K562 (cell line): ENCODE measurements around the gene C1QTNF8. TPM values are rescaled to one million over a fixed set of nuclear protein-coding genes. Genes with fewer than 3 reads are reported as not detected.

Experiments
- ATAC-seq: fragments of 200-7000 bp; cut with Tn5 transposase; 3 replicates; pipeline ENCODE4 v1.9.1; 2020; ENCODE audit warnings: moderate library complexity
- BruUV-seq: library from RNA; stranded (reverse); fragments of 400-500 nt; replicated peaks from 2 replicates; lab custom pipeline; 2021; lab: Mats Ljungman, UMichigan
- CTCF ChIA-PET: fragments of 300-600 bp; formaldehyde crosslinking; extraction: SDS; loops from one replicate; lab custom pipeline; 2021; ENCODE audit warnings: low intra/inter-chr PET ratio; lab: Yijun Ruan, JAX
- POLR2A ChIA-PET: fragments of 300-600, 350-650 bp; sonication (Branson Sonifier 250); formaldehyde crosslinking; extraction: SDS; loops from one replicate; lab custom pipeline; 2021; ENCODE audit warnings: antibody characterized with exemption, inconsistent platforms; lab: Yijun Ruan, JAX
- DNase-seq, 4 experiments: peaks; one replicate each; pipeline versions ENCODE4 v3.0.0 to v3.0.0-alpha.2; 2011 to 2018; ENCODE audit warnings: low spot score in 3 of 4, mixed read lengths in 3 of 4; ENCODE audit errors: extremely low read depth in 1 of 4
- FAIRE-seq: peaks from 2 replicates; lab custom pipeline; 2011; peaks lifted over from hg19 to GRCh38; lab: Jason Lieb, UNC
- H2AFZ ChIP-seq: 2 replicates; pipeline ENCODE4 v1.6.0; 2011; ENCODE audit warnings: low read depth, low read length, control low read depth, inconsistent platforms
- H3K27ac ChIP-seq: fragments of 200-600 bp; 3 replicates; pipeline ENCODE4 v1.8.0; 2011; ENCODE audit warnings: low read depth, mild to moderate bottlenecking, control low read depth, inconsistent platforms, low read length, moderate library complexity, mixed read lengths; ENCODE audit errors: extremely low read depth
- H3K27me3 ChIP-seq, 2 experiments: fragments of 300-600 bp in 1 of 2; 2 replicates in 1 of 2; 3 replicates in 1 of 2; pipeline versions ENCODE4 v1.6.0 to v1.8.0; 2011; ENCODE audit warnings: inconsistent platforms in 2 of 2, low read length in 2 of 2, mild to moderate bottlenecking in 1 of 2, mixed read lengths in 1 of 2, moderate library complexity in 1 of 2; ENCODE audit not compliant: control insufficient read depth in 2 of 2, insufficient read depth in 2 of 2
- H3K36me3 ChIP-seq: fragments of 300-600 bp; 3 replicates; pipeline ENCODE4 v1.8.0; 2011; ENCODE audit warnings: mild to moderate bottlenecking, low read length, inconsistent platforms; ENCODE audit not compliant: control insufficient read depth, insufficient read depth
- H3K4me1 ChIP-seq, 2 experiments: fragments of 200-600 bp in 1 of 2; replicated peaks in 1 of 2; 2 replicates in 1 of 2; 3 replicates in 1 of 2; pipeline versions ENCODE4 v1.5.1 to v1.8.0; 2011; ENCODE audit warnings: inconsistent platforms in 2 of 2, low read length in 2 of 2, mild to moderate bottlenecking in 1 of 2, mixed read lengths in 1 of 2, moderate library complexity in 1 of 2; ENCODE audit not compliant: control insufficient read depth in 2 of 2, insufficient read depth in 2 of 2
- H3K4me2 ChIP-seq: 2 replicates; pipeline ENCODE4 v1.6.1; 2011; ENCODE audit warnings: low read length, control low read depth, inconsistent platforms, mixed read lengths; ENCODE audit not compliant: insufficient read depth
- H3K4me3 ChIP-seq: fragments of 200-600 bp; sonication (generic), shearing (Covaris generic); 2 replicates; pipeline ENCODE4 v1.5.1; 2016; ENCODE audit warnings: control low read depth, inconsistent platforms
- H3K79me2 ChIP-seq: fragments of 200-600 bp; 3 replicates; pipeline ENCODE4 v1.8.0; 2011; ENCODE audit warnings: low read length, inconsistent platforms; ENCODE audit not compliant: control insufficient read depth, insufficient read depth
- H3K9ac ChIP-seq, 2 experiments: 2 replicates each; pipeline versions ENCODE4 v1.6.0 to v1.6.1; 2011; ENCODE audit warnings: low read depth in 2 of 2, low read length in 2 of 2, control low read depth in 1 of 2, inconsistent platforms in 1 of 2, mild to moderate bottlenecking in 1 of 2, mixed read lengths in 1 of 2; ENCODE audit not compliant: insufficient read depth in 1 of 2
- H3K9me1 ChIP-seq: one replicate; pipeline ENCODE4 v1.6.0; 2011; ENCODE audit warnings: inconsistent platforms, mild to moderate bottlenecking, low read length, moderate library complexity; ENCODE audit not compliant: control insufficient read depth, insufficient read depth
- H3K9me3 ChIP-seq: replicated peaks from 2 replicates; pipeline ENCODE4 v1.5.1; 2011; ENCODE audit warnings: low read depth, low read length, inconsistent platforms; ENCODE audit not compliant: control insufficient read depth, insufficient read depth
- H4K20me1 ChIP-seq: replicated peaks from 2 replicates; pipeline ENCODE4 v1.6.1; 2011; ENCODE audit warnings: low read length, inconsistent platforms, mixed read lengths; ENCODE audit not compliant: control insufficient read depth, insufficient read depth
- KLF1 ChIP-seq: fragments of 450-650 bp; IDR thresholded peaks from 2 replicates; pipeline ENCODE4 v1.6.1; 2016; ENCODE audit warnings: missing genetic modification characterization, missing compliant biosample characterization
- NCOA6 ChIP-seq: fragments of 450-650 bp; IDR thresholded peaks from 2 replicates; pipeline ENCODE4 v1.6.1; 2017; ENCODE audit warnings: mild to moderate bottlenecking
- UBTF ChIP-seq, 2 experiments: IDR thresholded peaks; 2 replicates each; pipeline ENCODE4 v1.6.1; 2012; ENCODE audit warnings: improper control_type of control experiment in 2 of 2, low read depth in 2 of 2, low read length in 2 of 2, borderline replicate concordance in 1 of 2
- WGBS: fragments of 100-300 bp; shearing (Covaris generic); methylation state at CpG from one replicate; pipeline ENCODE4 v1.1.6; 2016; ENCODE audit warnings: low coverage, mixed read lengths; ENCODE audit not compliant: insufficient coverage; ENCODE audit errors: missing lambda C conversion rate; 5-methylcytosine and 5-hydroxymethylcytosine counted together
- in situ Hi-C: fragments of 300-500 bp; cut with MboI; formaldehyde crosslinking; loops from 4 replicates; pipeline ENCODE4 v1.15.0; 2018; ENCODE audit warnings: inconsistent platforms, mixed read lengths
- intact Hi-C: fragments of 100-400 bp; cut with micrococcal nuclease; formaldehyde crosslinking; loops from 2 replicates; pipeline ENCODE4 v1.14.2; 2022
- polyA plus RNA-seq, 8 experiments: library from polyadenylated mRNA; depleted of rRNA in 4 of 8; stranded (reverse) in 5 of 8; unstranded in 3 of 8; fragments of >200 nt; fragmentation: Nextera tagmentation in 2 of 8; fragmentation: Illumina TruSeq in 1 of 8; extraction: Ambion mirVana in 2 of 8; extraction: Trizol in 1 of 8; gene quantifications; 2 replicates each; pipeline versions ENCODE4 v1.2.1 to v1.2.3, GENCODE V29; 2011 to 2014; ENCODE audit warnings: inconsistent platforms in 1 of 8, missing spikeins in 1 of 8
- total RNA-seq, 7 experiments: library from RNA; depleted of rRNA in 6 of 7; stranded (reverse); fragments of >200 nt in 6 of 7; fragmentation: Illumina TruSeq in 2 of 7; extraction: Trizol in 2 of 7; gene quantifications; 2 replicates each; pipeline versions ENCODE4 v1.2.1 to v1.2.3, GENCODE V29; 2011 to 2021; ENCODE audit warnings: low replicate concordance in 1 of 7

Gene C1QTNF8
- total and polyA plus RNA-seq, 9 of the 15 experiments (the other 6 are each of a cell fraction or from before 2014, with no cell fraction given) = not detected

DNA sequence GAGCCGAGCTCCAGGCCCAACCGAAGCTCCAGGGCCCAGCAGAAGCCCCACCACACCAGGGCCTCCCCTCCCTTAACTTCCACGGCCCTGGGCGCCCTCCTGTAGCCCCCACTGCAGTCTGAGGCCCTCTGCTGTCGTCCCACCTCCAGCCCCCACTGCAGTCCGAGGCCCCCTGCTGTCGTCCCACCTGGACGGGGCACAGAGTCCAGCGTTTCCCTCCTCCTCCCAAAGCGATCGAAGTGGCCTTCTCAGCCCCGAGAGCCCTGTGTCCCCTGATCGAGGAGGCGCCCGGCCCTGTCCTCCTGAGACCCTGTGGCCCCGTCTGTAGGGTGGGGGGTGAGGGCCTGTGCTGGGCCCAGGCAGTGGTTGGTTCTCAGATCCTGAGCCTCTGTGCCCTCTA is 31.1 kb upstream of the C1QTNF8 start:
- ATAC-seq (no peak), DNase-seq (no peak), FAIRE-seq (no peak)
- TF ChIP-seq KLF1 (tag) (no peak), UBTF (IDR thresholded peaks at IDR 0.05; ENCODE audit: borderline replicate concordance in 1 of 2, low read depth in 2 of 2, low read length in 2 of 2) (0 out of 4 replicates have a peak, but pooled peaks of 1 of the 2 experiments have one; percentile 11), NCOA6 (no peak)
- H3K27ac ChIP-seq = no peak overlapping the region
- H2AFZ ChIP-seq = no peak overlapping the region
- WGBS = 2% methylated on average over 12 of the region's 16 CpGs
- in situ Hi-C loops = no loop called here
- H3K9me1 ChIP-seq = no peaks in the 10 kb centered on the region
- H3K4me3 ChIP-seq = no peak overlapping the region
- CTCF ChIA-PET = no interaction called here
- no peak overlapping the region for H3K9ac ChIP-seq
- H3K9me3 ChIP-seq = no peaks in the 10 kb centered on the region
- intact Hi-C loops = no loop called here
- peaks cover 14% of the 10 kb centered on the region for H4K20me1 ChIP-seq
- H3K4me2 ChIP-seq = no peak overlapping the region
- peaks cover 0 to 79% of the 10 kb centered on the region in 2 experiments; a peak in 2 of 5 replicates for H3K4me1 ChIP-seq
- BruUV-seq = no TSS peak
- no peaks in the 10 kb centered on the region for H3K36me3 ChIP-seq
- H3K79me2 ChIP-seq = no peaks in the 10 kb centered on the region
- peaks cover 0 to 31% of the 10 kb centered on the region in 2 experiments; a peak in 2 of 5 replicates for H3K27me3 ChIP-seq
- POLR2A ChIA-PET = no interaction called here
